Kidney tubule cell (primary cell): Measurements from ENCODE around the gene TNC.

Source experiments
- DNase-seq: peaks from one replicate; pipeline ENCODE4 v3.0.0-alpha.2; 2018; ENCODE audit warnings: low spot score

The TNC gene

GRCh38 chr9:115046199-115046598, 71.8 kb downstream of the TNC start:
- DNase-seq: no peak

GRCh38 chr9:115043632-115044031, 74.3 kb downstream of the TNC start:
- DNase-seq: no peak

- no peak for DNase-seq
Measured at GRCh38 chr9:115042781-115043509, 75.0 kb downstream of the TNC start.

- DNase-seq: no peak
Measured at GRCh38 chr9:115039516-115040120, 78.3 kb downstream of the TNC start.

GRCh38 chr9:115038178-115038577, 79.8 kb downstream of the TNC start:
- DNase-seq: no peak

- no peak for DNase-seq
Measured at GRCh38 chr9:115036691-115037090, 81.3 kb downstream of the TNC start.

GRCh38 chr9:115035841-115036612, 81.9 kb downstream of the TNC start:
- peak; percentile 68 for DNase-seq

GRCh38 chr9:115034801-115035200, 83.2 kb downstream of the TNC start:
- DNase-seq: peak; percentile 76

- DNase-seq: no peak
Measured at GRCh38 chr9:115033800-115034199, 84.2 kb downstream of the TNC start.

GRCh38 chr9:115032296-115032695, 85.7 kb downstream of the TNC start:
- DNase-seq: no peak

- no peak for DNase-seq
Measured at GRCh38 chr9:115030006-115030405, 88.0 kb downstream of the TNC start.

- peak; percentile 26 for DNase-seq
Measured at GRCh38 chr9:115025721-115026120, 92.2 kb downstream of the TNC start.

GRCh38 chr9:115024925-115025535, 92.9 kb downstream of the TNC start:
- peak; percentile 70 for DNase-seq

- peak; percentile 88 for DNase-seq
Measured at GRCh38 chr9:115022760-115023434, 95.1 kb downstream of the TNC start.

GRCh38 chr9:115018547-115019435, 99.2 kb downstream of the TNC start:
- DNase-seq: peak; percentile 44

GRCh38 chr9:115016344-115016743, 101.6 kb downstream of the TNC start:
- DNase-seq: no peak

GRCh38 chr9:115015018-115015635, 102.8 kb downstream of the TNC start:
- DNase-seq: peak; percentile 57

GRCh38 chr9:115014438-115014837, 103.5 kb downstream of the TNC start:
- DNase-seq: no peak

- peak; percentile 75 for DNase-seq
Measured at GRCh38 chr9:115013998-115014397, 104.0 kb downstream of the TNC start.

- peak; percentile 71 for DNase-seq
Measured at GRCh38 chr9:115012486-115012885, 105.5 kb downstream of the TNC start.

- no peak for DNase-seq
Measured at GRCh38 chr9:115010874-115011273, 107.1 kb downstream of the TNC start.
